Neutrophil (primary cell): ENCODE measurements around the gene BLZF1.

Experiments used
- H3K27ac ChIP-seq: fragments of 200-600 bp; sonication (generic); 2 replicates; pipeline ENCODE4 v1.5.1; 2016; ENCODE audit warnings: mild to moderate bottlenecking, moderate library complexity
- H3K27me3 ChIP-seq: fragments of 200-600 bp; sonication (generic); 2 replicates; pipeline ENCODE4 v1.6.0; 2016; ENCODE audit warnings: mild to moderate bottlenecking
- H3K36me3 ChIP-seq: fragments of 200-600 bp; sonication (generic); 2 replicates; pipeline ENCODE4 v1.5.1; 2017
- H3K4me1 ChIP-seq, 2 experiments: fragments of 200-600 bp in 1 of 2; sonication (generic) in 1 of 2; 1 replicate in 1 of 2; 2 replicates in 1 of 2; pipeline versions ENCODE4 v1.5.1 to v1.6.1; 2013 to 2016; ENCODE audit warnings: low read depth in 1 of 2, low read length in 1 of 2, mild to moderate bottlenecking in 1 of 2, moderate library complexity in 1 of 2; ENCODE audit not compliant: control insufficient read depth in 1 of 2, insufficient read depth in 1 of 2
- H3K4me3 ChIP-seq, 2 experiments: fragments of 200-600 bp in 1 of 2; sonication (generic) in 1 of 2; 1 replicate in 1 of 2; 2 replicates in 1 of 2; pipeline ENCODE4 v1.5.1; 2013 to 2016; ENCODE audit warnings: low read depth in 1 of 2, low read length in 1 of 2, mild to moderate bottlenecking in 1 of 2, moderate library complexity in 1 of 2
- H3K9me3 ChIP-seq: fragments of 200-600 bp; sonication (generic); 2 replicates; pipeline ENCODE4 v1.5.1; 2016
- TF ChIP-seq, protein P1 (sequence below): fragments of 200-600 bp; sonication (generic); IDR thresholded peaks from 2 replicates; pipeline ENCODE4 v1.5.1; 2016; ENCODE audit warnings: antibody characterized with exemption

Gene BLZF1

GRCh38 chr1:169367686-169368405 lies at the start of gene BLZF1, which contains the start of gene NME7:
Gene BLZF1 (plus strand): TSS chr1:169368195. CDS start chr1:169369523, 1,328 bp downstream.
Gene NME7 (minus strand): TSS chr1:169367797. CDS start chr1:169367710, 87 bp downstream.
- Histone ChIP-seq H3K4me1 (peaks cover 28 to 33% of the 10 kb centered on the region in 2 experiments), H3K27me3 (no peaks in the 10 kb centered on the region), H3K27ac (peak within 1 kb of the TSS; percentile 84), H3K36me3 (peaks cover 17% of the 10 kb centered on the region), H3K9me3 (no peaks in the 10 kb centered on the region), H3K4me3 (peak within 1 kb of the TSS; percentile 76 to 90)
- TF ChIP-seq, protein P1, sequence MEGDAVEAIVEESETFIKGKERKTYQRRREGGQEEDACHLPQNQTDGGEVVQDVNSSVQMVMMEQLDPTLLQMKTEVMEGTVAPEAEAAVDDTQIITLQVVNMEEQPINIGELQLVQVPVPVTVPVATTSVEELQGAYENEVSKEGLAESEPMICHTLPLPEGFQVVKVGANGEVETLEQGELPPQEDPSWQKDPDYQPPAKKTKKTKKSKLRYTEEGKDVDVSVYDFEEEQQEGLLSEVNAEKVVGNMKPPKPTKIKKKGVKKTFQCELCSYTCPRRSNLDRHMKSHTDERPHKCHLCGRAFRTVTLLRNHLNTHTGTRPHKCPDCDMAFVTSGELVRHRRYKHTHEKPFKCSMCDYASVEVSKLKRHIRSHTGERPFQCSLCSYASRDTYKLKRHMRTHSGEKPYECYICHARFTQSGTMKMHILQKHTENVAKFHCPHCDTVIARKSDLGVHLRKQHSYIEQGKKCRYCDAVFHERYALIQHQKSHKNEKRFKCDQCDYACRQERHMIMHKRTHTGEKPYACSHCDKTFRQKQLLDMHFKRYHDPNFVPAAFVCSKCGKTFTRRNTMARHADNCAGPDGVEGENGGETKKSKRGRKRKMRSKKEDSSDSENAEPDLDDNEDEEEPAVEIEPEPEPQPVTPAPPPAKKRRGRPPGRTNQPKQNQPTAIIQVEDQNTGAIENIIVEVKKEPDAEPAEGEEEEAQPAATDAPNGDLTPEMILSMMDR = no peak

DNA sequence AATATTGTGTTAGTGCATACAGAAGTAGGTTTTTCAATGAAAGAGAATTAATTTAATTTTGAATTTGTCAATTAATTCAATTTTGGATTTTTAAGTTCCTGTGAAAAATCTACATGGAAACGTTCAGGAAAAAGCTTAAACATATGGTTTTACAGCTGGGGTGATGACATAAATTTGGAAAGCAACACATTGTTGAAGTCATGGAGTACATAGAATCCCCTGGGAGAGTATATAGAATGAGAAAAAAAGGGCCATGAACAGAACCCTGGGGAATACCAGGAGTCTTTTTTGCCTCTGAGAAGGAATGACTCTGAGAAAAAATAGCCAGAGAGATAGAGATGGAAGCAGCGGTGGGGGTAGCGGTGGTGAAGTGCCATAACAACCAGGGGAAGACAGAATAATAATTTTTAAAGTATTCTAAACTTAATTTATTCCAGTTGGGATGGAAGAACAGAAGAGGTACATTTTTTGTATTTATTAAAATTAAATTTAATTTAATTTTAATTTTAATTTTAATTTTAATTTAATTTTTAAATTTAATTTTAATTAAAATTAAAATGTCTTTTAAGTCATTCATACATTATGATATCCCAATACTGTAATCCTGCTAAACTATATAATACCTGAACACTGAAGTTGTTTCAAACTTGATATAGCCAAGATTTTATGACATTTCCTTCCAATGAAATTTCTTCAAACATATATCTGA lies 49.3 kb upstream of the BLZF1 start:
- Histone ChIP-seq H3K27me3 (no peaks in the 10 kb centered on the region), H3K36me3 (no peaks in the 10 kb centered on the region), H3K9me3 (no peaks in the 10 kb centered on the region), H3K27ac (no peak overlapping the region), H3K4me1 (no peaks in the 10 kb centered on the region), H3K4me3 (no peak overlapping the region)
- TF ChIP-seq, protein P1 = no peak

DNA sequence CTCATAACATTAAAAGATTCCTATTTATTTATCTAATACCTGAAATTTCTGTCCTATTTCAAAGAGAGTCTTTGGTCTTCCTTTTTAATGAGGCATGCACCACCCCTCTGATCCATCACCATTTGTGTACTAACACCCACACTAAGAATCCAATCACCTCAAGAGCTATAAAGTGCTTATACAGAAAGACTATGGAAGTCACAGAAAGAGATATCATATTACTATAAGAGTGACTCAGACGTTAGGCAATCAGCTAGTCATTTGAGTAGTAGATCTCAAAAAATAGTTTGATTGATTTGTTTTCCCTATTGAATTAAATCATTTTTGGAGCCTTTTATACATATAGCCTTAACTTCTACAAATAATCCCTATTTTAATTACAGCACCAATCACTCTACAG lies 46.5 kb upstream of the BLZF1 start:
- no peaks in the 10 kb centered on the region for H3K36me3 ChIP-seq
- H3K4me1 ChIP-seq = peaks cover 0 to 4% of the 10 kb centered on the region in 2 experiments
- no peak overlapping the region for H3K27ac ChIP-seq
- no peaks in the 10 kb centered on the region for H3K9me3 ChIP-seq
- TF ChIP-seq, protein P1 = no peak
- no peak overlapping the region for H3K4me3 ChIP-seq
- H3K27me3 ChIP-seq = no peaks in the 10 kb centered on the region

DNA sequence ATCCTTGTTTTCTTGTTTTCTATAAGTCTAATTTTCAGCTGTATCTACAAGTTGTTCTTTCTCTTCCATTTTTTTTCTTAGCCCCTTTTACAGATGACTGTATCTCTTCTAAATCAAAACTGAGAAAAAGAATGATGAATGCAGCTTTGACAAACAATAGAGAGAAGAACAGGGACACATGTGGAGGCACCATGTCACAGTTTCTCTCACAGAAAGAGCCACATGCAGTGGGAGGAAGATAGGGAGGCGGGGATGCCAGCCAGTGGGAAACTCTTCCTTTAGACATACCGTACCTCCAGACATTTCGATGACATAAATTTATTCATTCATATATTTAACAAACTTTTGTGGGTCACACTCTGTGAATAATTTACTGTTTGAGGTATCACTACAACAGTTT lies 45.9 kb upstream of the BLZF1 start:
- no peak overlapping the region for H3K27ac ChIP-seq
- no peak overlapping the region for H3K4me3 ChIP-seq
- no peaks in the 10 kb centered on the region for H3K9me3 ChIP-seq
- peaks cover 0 to 4% of the 10 kb centered on the region in 2 experiments for H3K4me1 ChIP-seq
- TF ChIP-seq, protein P1 = no peak
- H3K36me3 ChIP-seq = no peaks in the 10 kb centered on the region
- H3K27me3 ChIP-seq = no peaks in the 10 kb centered on the region

DNA sequence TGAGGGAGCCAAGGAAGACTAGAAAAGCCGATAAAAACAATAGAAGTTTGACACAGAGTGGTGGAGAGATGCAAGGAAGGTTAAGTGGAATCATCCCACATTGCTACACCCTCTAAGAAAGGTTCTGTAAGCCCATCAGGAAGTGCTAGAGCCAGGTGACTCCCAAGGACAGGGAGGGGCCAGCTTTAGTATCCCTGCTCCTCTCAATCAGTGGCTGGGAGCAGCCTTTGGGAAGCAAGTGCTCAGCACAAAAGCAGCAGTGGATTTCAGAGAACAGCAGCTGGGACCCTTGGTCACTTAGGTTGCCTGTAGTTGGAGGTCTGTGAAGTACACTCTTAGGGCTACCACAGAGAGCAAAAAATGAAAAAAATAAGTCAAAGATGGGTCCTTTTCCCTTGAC lies 42.9 kb upstream of the BLZF1 start:
- TF ChIP-seq, protein P1 = no peak
- H3K4me3 ChIP-seq = no peak overlapping the region

More for the DNA sequence above, 42.9 kb upstream of the BLZF1 start:
- Histone ChIP-seq H3K9me3 (no peaks in the 10 kb centered on the region), H3K36me3 (no peaks in the 10 kb centered on the region), H3K27ac (no peak overlapping the region), H3K27me3 (no peaks in the 10 kb centered on the region), H3K4me1 (peaks cover 0 to 4% of the 10 kb centered on the region in 2 experiments)
